CD4-positive, alpha-beta T cell treated with Interleukin-4 for 1 hour (primary cell): ENCODE data around the gene CCDC174.

Experiments
- DNase-seq, 2 donors: peaks; one replicate each; pipeline ENCODE4 v3.0.0-alpha.2; 2020 to 2022

CCDC174 gene

GRCh38 chr3:14658978-14659377 lies 7.4 kb downstream of the CCDC174 start:
- no peak for DNase-seq

GRCh38 chr3:14660942-14661341 lies 9.4 kb downstream of the CCDC174 start:
- no peak for DNase-seq

- DNase-seq: no peak
These were observed 12.0 kb downstream of the CCDC174 start for GRCh38 chr3:14663396-14664135.

GRCh38 chr3:14664170-14664569 lies 12.6 kb downstream of the CCDC174 start:
- DNase-seq: no peak

GRCh38 chr3:14672588-14672987 lies 21.0 kb downstream of the CCDC174 start:
- no peak for DNase-seq

GRCh38 chr3:14674841-14675240 lies 23.3 kb downstream of the CCDC174 start, which contains the start of gene C3orf20:
TSS of gene C3orf20 (plus strand) at chr3:14675141. CDS start at chr3:14682714, 7,573 bp downstream.
- no peak for DNase-seq

GRCh38 chr3:14676881-14677280 lies 25.3 kb downstream of the CCDC174 start:
- no peak for DNase-seq

GRCh38 chr3:14678015-14678503 lies 26.5 kb downstream of the CCDC174 start:
- DNase-seq: no peak

GRCh38 chr3:14680115-14680514 lies 28.6 kb downstream of the CCDC174 start:
- no peak for DNase-seq

- DNase-seq: no peak
These were observed 29.2 kb downstream of the CCDC174 start for GRCh38 chr3:14680716-14681115.

GRCh38 chr3:14684447-14684846 lies 32.9 kb downstream of the CCDC174 start:
- no peak for DNase-seq

- DNase-seq: no peak
These were observed 33.6 kb downstream of the CCDC174 start for GRCh38 chr3:14685179-14685578.

- no peak for DNase-seq
These were observed 35.8 kb downstream of the CCDC174 start for GRCh38 chr3:14687360-14687759.

GRCh38 chr3:14688525-14688924 lies 37.0 kb downstream of the CCDC174 start:
- no peak for DNase-seq

- no peak for DNase-seq
These were observed 37.9 kb downstream of the CCDC174 start for GRCh38 chr3:14689247-14689980.

- DNase-seq: peak in 1 of 2 donors; percentile 4
These were observed 39.7 kb downstream of the CCDC174 start for GRCh38 chr3:14691239-14691638.

- no peak for DNase-seq
These were observed 40.2 kb downstream of the CCDC174 start for GRCh38 chr3:14691719-14692118.

- DNase-seq: no peak
These were observed 47.2 kb downstream of the CCDC174 start for GRCh38 chr3:14698601-14699244.

- no peak for DNase-seq
These were observed 48.1 kb downstream of the CCDC174 start for GRCh38 chr3:14699643-14700042.

GRCh38 chr3:14700891-14701290 lies 49.3 kb downstream of the CCDC174 start:
- no peak for DNase-seq

- no peak for DNase-seq
These were observed 50.1 kb downstream of the CCDC174 start for GRCh38 chr3:14701676-14702075.

- DNase-seq: no peak
These were observed 51.7 kb downstream of the CCDC174 start for GRCh38 chr3:14703128-14703750.

- DNase-seq: no peak
These were observed 52.2 kb downstream of the CCDC174 start for GRCh38 chr3:14703791-14704190.
